SK-N-SH (cell line): ENCODE data around the gene TRAPPC12. TPM values are rescaled to one million over a fixed set of nuclear protein-coding genes. Genes with fewer than 3 reads are reported as not detected.

Experiments used
- CTCF ChIA-PET: fragments of 300-600, 350-600 bp; formaldehyde crosslinking; extraction: SDS; loops from one replicate; lab custom pipeline; 2021; lab: Yijun Ruan, JAX
- POLR2A ChIA-PET: fragments of 350-600 bp; sonication (Branson Sonifier 250); formaldehyde crosslinking; extraction: SDS; loops from one replicate; lab custom pipeline; 2020; ENCODE audit warnings: antibody characterized with exemption, inconsistent platforms; lab: Yijun Ruan, JAX
- DNase-seq: peaks from one replicate; pipeline ENCODE4 v3.0.0; 2012
- H2AFZ ChIP-seq: fragments of 200-600 bp; sonication (generic); 2 replicates; pipeline ENCODE4 v1.8.1; 2016; ENCODE audit warnings: antibody characterized with exemption, mild to moderate bottlenecking, low read depth
- H3F3A ChIP-seq: fragments of 200-600 bp; sonication (generic); replicated peaks from 2 replicates; pipeline ENCODE3; 2016; ENCODE audit warnings: antibody characterized with exemption, mild to moderate bottlenecking; ENCODE audit not compliant: insufficient read depth
- H3K27ac ChIP-seq, 2 experiments: fragments of 200-500 bp in 1 of 2; fragments of 200-600 bp in 1 of 2; sonication (Bioruptor generic) in 1 of 2; sonication (generic), shearing (Covaris generic) in 1 of 2; 2 replicates each; pipeline versions ENCODE4 v1.5.1 to v1.6.1; 2014 to 2016; ENCODE audit warnings: low read depth in 2 of 2, inconsistent platforms in 1 of 2, low read length in 1 of 2, mild to moderate bottlenecking in 1 of 2, mixed read lengths in 1 of 2
- H3K27me3 ChIP-seq: fragments of 200-600 bp; sonication (generic), shearing (Covaris generic); 2 replicates; pipeline ENCODE4 v1.6.1; 2016; ENCODE audit warnings: mixed run types; ENCODE audit not compliant: insufficient read depth
- H3K36me3 ChIP-seq, 2 experiments: fragments of 200-500 bp in 1 of 2; fragments of 200-600 bp in 1 of 2; sonication (Bioruptor generic) in 1 of 2; sonication (generic) in 1 of 2; replicated peaks in 1 of 2; 2 replicates each; pipeline versions ENCODE3 to v1.5.1; 2014 to 2016; ENCODE audit warnings: low read length in 1 of 2, mild to moderate bottlenecking in 1 of 2; ENCODE audit not compliant: insufficient read depth in 2 of 2, control insufficient read depth in 1 of 2
- H3K4me1 ChIP-seq, 2 experiments: fragments of 200-500 bp in 1 of 2; fragments of 200-600 bp in 1 of 2; sonication (Bioruptor generic) in 1 of 2; sonication (generic), shearing (Covaris generic) in 1 of 2; 2 replicates each; pipeline versions ENCODE4 v1.5.1 to v1.6.1; 2014 to 2016; ENCODE audit warnings: low read depth in 1 of 2, low read length in 1 of 2, mixed run types in 1 of 2; ENCODE audit not compliant: insufficient read depth in 2 of 2, control insufficient read depth in 1 of 2
- H3K4me2 ChIP-seq: fragments of 200-600 bp; sonication (generic), shearing (Covaris generic); 2 replicates; pipeline ENCODE4 v1.6.1; 2017; ENCODE audit warnings: mixed run types
- H3K4me3 ChIP-seq, 2 experiments: fragments of 200-500 bp in 1 of 2; fragments of 200-600 bp in 1 of 2; sonication (Bioruptor generic) in 1 of 2; sonication (generic), shearing (Covaris generic) in 1 of 2; 2 replicates each; pipeline versions ENCODE4 v1.5.1 to v1.8.1; 2014 to 2016; ENCODE audit warnings: low read depth in 2 of 2, inconsistent platforms in 1 of 2, low read length in 1 of 2, mild to moderate bottlenecking in 1 of 2, mixed read lengths in 1 of 2, moderate library complexity in 1 of 2
- H3K79me2 ChIP-seq: fragments of 200-600 bp; sonication (generic); 2 replicates; pipeline ENCODE4 v1.8.1; 2017; ENCODE audit warnings: mild to moderate bottlenecking; ENCODE audit not compliant: insufficient read depth
- H3K9ac ChIP-seq: fragments of 200-600 bp; sonication (generic); 2 replicates; pipeline ENCODE4 v1.6.1; 2017; ENCODE audit warnings: mixed run types
- H3K9me2 ChIP-seq: fragments of 200-600 bp; sonication (generic); 2 replicates; pipeline ENCODE4 v1.6.1; 2017; ENCODE audit warnings: mixed run types
- H3K9me3 ChIP-seq: fragments of 200-600 bp; sonication (generic); 2 replicates; pipeline ENCODE4 v1.6.1; 2017; ENCODE audit warnings: mixed run types, mild to moderate bottlenecking, moderate library complexity
- H4K20me1 ChIP-seq: fragments of 200-600 bp; sonication (generic); 2 replicates; pipeline ENCODE4 v1.6.1; 2017; ENCODE audit warnings: mild to moderate bottlenecking, mixed run types; ENCODE audit not compliant: insufficient read depth
- CHD2 ChIP-seq: fragments of 150-350 bp; IDR thresholded peaks from 2 replicates; pipeline ENCODE4 v1.6.1; 2018; ENCODE audit warnings: low read length; ENCODE audit not compliant: partially characterized antibody
- ELF1 ChIP-seq: IDR thresholded peaks from 2 replicates; pipeline ENCODE4 v1.4.0; 2012
- EZH2phosphoT487 ChIP-seq: fragments of 200-600 bp; sonication (generic); IDR thresholded peaks from 2 replicates; pipeline ENCODE4 v1.6.1; 2017; ENCODE audit warnings: low read depth, mixed run types, mild to moderate bottlenecking, antibody characterized with exemption, moderate library complexity, borderline replicate concordance
- FOXJ3 ChIP-seq: sonication (generic); formaldehyde crosslinking; IDR thresholded peaks from 2 replicates; pipeline ENCODE4 v1.5.1; 2020; ENCODE audit warnings: mild to moderate bottlenecking, missing genetic modification reagents
- GABPA ChIP-seq: IDR thresholded peaks from 2 replicates; pipeline ENCODE4 v1.4.0; 2012; ENCODE audit warnings: low read depth, mild to moderate bottlenecking
- MEF2A ChIP-seq: IDR thresholded peaks from 2 replicates; pipeline ENCODE4 v1.4.0; 2012; ENCODE audit warnings: low read depth, borderline replicate concordance
- REST ChIP-seq: IDR thresholded peaks from 2 replicates; pipeline ENCODE4 v1.6.1; 2012; ENCODE audit warnings: mild to moderate bottlenecking, low read depth, low read length, moderate library complexity
- RFX5 ChIP-seq: IDR thresholded peaks from 2 replicates; pipeline ENCODE4 v1.6.1; 2012; ENCODE audit warnings: mild to moderate bottlenecking, improper control_type of control experiment, low read length
- SMC3 ChIP-seq: IDR thresholded peaks from 2 replicates; pipeline ENCODE4 v1.6.1; 2012; ENCODE audit warnings: low read depth, low read length, improper control_type of control experiment
- TEAD4 ChIP-seq: IDR thresholded peaks from 2 replicates; pipeline ENCODE4 v1.4.0; 2012; ENCODE audit warnings: mild to moderate bottlenecking, borderline replicate concordance; ENCODE audit not compliant: insufficient read depth
- USF1 ChIP-seq: IDR thresholded peaks from 2 replicates; pipeline ENCODE4 v1.4.0; 2012; ENCODE audit warnings: low read depth, borderline replicate concordance
- WGBS: methylation state at CpG from one replicate; pipeline ENCODE4 v1.1.6; 2017; ENCODE audit warnings: low lambda C conversion rate; 5-methylcytosine and 5-hydroxymethylcytosine counted together
- polyA plus RNA-seq, 3 experiments: library from polyadenylated mRNA; depleted of rRNA; stranded (reverse); fragments of >200 nt; gene quantifications; 2 replicates each; pipeline ENCODE4 v1.2.3, GENCODE V29; 2012

TRAPPC12 gene
- polyA plus RNA-seq, 1 of the 3 experiments (the other 2 are of a cell fraction), result 83.3 TPM

DNA sequence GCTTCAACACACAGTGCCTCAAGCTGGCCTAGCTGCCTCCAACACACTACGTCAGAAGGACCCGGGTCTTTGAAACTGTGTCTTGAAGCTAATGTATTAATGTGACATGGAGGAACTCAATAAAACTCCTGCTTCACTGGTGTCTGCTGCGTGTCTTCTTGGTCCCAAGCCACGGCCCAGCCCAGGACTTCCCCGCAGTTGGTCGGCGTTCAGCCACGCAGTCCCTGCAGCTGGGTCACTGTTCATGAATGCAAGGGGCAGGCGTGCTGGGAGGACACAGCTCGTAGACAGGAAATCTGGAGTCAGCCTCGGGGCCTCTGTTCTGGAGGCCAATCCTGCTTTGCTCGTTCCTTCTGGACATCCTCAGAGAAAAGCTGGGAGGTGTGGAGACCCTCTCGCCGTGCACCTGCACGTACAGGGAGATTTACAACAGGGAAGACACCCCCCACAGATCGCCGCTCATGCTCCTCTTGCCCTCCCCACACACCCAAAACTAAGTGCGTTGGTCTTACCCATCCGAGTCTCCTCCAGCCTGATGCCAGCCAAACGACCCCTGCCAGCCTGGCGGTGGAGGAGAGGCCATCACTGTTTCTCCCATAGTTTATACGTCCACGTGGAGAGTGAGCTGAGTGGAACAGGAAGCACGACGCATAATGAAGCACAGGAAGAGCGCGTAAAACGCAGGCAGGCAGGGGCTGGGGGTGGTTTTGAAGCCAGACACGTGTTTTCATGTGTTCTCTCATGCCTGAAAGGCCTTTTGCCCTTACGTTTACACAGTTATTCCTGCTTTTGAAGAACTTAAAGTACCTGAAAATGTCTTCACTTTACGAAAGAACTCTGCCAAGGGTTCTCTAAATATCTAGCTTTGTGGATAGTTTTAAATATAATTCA is 100.2 kb downstream of the TRAPPC12 start:
- WGBS, result 95% methylated on average over 28 of the region's 31 CpGs
- H2AFZ ChIP-seq, result no peak overlapping the region
- H3K9me2 ChIP-seq, result no peaks in the 10 kb centered on the region
- no peaks in the 10 kb centered on the region for H3K79me2 ChIP-seq
- H3K9me3 ChIP-seq, result no peaks in the 10 kb centered on the region
- no peak overlapping the region for H3K9ac ChIP-seq
- DNase-seq, result no peak
- no peaks in the 10 kb centered on the region for H3K27me3 ChIP-seq
- no peak overlapping the region for H3K27ac ChIP-seq
- H3K4me2 ChIP-seq, result no peak overlapping the region
- H4K20me1 ChIP-seq, result no peaks in the 10 kb centered on the region
- H3K36me3 ChIP-seq, result peaks cover 0 to 39% of the 10 kb centered on the region in 2 experiments
- peaks cover 0 to 2% of the 10 kb centered on the region in 2 experiments; a peak in 1 of 4 replicates for H3K4me1 ChIP-seq
- TF ChIP-seq MEF2A, result no peak
- TF ChIP-seq USF1, result no peak
- TF ChIP-seq ELF1, result no peak
- no peak for TF ChIP-seq CHD2
- TF ChIP-seq TEAD4, result no peak
- TF ChIP-seq RFX5, result no peak
- TF ChIP-seq GABPA, result no peak
- TF ChIP-seq REST, result no peak
- TF ChIP-seq FOXJ3 (CRISPR knock-in tag), result no peak
- TF ChIP-seq EZH2phosphoT487, result no peak
- TF ChIP-seq SMC3, result no peak
- H3F3A ChIP-seq, result no peaks in the 10 kb centered on the region
- no peak overlapping the region for H3K4me3 ChIP-seq
- CTCF ChIA-PET, result interaction anchor here (0.8 to 15.2 kb wide), 5 partner anchors 17 to 1625 kb away, joined by 3 to 127 read pairs (median 5); no protein-coding TSS in a partner anchor
- POLR2A ChIA-PET, result no interaction called here
